ENCODE results near the gene LRRC45. TPM values are rescaled to one million over a fixed set of nuclear protein-coding genes. Genes with fewer than 3 reads are reported as not detected.
"Not testable (repeated sequence)": the region's sequence is repeated elsewhere in the genome, so short reads cannot be mapped to it uniquely, and the experiment has no call there.

Gene LRRC45
- total RNA-seq (2014; rRNA removed; shearing (Covaris generic)), result 35.2 and 41.2 TPM in 2 replicates

DNA sequence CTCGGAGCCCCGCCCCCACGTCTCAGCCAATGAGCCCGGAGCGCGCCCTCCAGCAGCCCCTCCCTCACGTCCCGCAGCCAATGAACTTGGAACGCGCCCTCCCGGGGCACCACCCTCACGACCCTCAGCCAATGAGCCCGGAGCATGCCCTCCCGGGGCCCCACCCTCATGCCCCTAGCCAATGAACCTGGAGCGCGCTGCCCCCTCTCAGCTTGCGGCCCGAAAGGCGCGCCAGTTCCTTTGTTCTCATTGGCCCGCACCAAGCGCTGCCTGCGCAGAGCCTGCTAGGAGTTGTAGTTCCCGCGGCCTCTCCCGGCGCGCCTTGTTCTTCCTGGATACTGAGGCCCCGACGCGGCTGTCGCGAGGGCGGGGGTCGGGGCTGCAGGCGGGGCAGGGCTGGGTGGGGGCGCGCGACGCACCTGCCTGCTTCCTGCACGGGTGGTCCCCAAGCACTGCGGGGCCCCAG is at the start of gene LRRC45:
Gene LRRC45, plus strand, starts transcription at position 325 of the 466 bp plus-strand sequence. CDS start 339 bp downstream, outside the sequence.
- H3K27me3 ChIP-seq (replicated peaks), result no peaks in the 10 kb centered on the region
- H3K27ac ChIP-seq, result peak within 1 kb of the TSS; percentile 48
- H3K9me3 ChIP-seq (replicated peaks), result no peaks in the 10 kb centered on the region; the same call in 1 of the 2 replicates
- peaks cover 27% of the 10 kb centered on the region for H3K36me3 ChIP-seq
- peak; percentile 100 for DNase-seq (ENCODE audit: low read depth in 1 of 2, low spot score in 2 of 2)
- H3K4me3 ChIP-seq, result peak within 1 kb of the TSS; percentile 92
- H3K4me1 ChIP-seq (replicated peaks), result peaks cover 33% of the 10 kb centered on the region

DNA sequence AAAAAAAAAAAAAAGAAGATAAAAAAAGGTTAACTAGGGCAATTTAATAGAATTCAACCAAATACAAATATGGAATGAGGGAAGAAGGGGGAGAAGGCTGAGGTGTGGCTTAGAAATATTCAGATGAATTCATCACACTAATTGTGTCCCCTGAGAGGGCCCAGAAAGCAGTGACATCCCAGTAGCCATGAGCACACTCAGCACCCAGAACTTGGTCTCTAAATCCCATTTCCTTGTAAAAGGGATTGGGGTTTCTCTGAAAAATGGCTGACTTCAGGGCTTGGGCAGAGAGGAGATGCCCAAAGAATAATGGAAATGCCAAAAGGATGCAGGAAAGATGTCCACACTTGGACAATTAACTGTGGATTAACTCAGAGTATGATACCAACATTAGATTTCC is 49.7 kb upstream of the LRRC45 start:
- H3K36me3 ChIP-seq, result peaks cover 6% of the 10 kb centered on the region
- peaks cover 13% of the 10 kb centered on the region for H3K4me1 ChIP-seq (replicated peaks)
- H3K4me3 ChIP-seq, result no peak overlapping the region
- peaks cover 14% of the 10 kb centered on the region; the same call in 1 of the 2 replicates for H3K27me3 ChIP-seq (replicated peaks)
- DNase-seq (ENCODE audit: low read depth in 1 of 2, low spot score in 2 of 2), result no peak
- H3K27ac ChIP-seq, result no peak overlapping the region
- no peaks in the 10 kb centered on the region for H3K9me3 ChIP-seq (replicated peaks)

DNA sequence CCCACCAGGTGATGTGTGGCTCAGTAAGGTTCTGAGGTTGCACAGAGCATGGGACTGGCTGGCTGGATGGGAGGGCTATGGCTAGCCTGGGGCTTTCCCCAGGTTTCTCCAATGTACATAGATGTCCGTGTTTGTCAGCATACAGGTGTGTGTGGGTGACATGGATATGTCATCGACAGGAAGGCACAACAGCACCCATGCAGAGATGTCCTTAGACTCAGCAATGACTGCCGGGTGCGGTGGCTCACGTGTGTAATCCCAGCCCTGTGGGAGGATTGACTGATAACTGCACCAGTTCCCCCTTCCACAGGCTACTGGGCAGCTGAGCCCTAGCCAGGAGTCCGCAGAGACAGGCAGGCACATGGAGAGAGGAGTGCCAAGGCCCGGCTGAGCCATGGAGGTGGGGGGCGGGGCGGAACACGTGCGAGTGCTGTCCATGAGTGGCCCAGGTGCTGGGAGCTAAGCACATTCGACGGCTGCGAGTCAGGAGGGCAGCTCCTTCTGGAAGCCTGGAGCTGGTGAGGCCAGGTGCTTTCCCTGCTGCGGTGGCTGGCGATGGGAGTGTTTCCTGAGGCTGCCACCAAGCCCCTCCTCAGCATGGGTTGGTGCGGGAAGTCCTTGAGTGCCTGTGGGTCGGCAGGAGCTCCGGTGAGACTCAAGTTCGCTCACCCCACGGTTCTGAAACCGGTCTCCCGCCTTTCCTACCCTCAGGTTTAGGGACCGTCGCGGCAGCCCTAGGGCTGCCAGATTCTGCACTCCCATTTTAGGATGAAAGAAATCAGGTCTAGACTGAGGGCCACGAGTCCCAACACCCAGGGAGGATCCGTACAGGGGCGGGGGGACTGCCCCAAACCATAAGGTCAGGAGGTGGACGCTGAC is 46.5 kb upstream of the LRRC45 start:
- Histone ChIP-seq H3K36me3 (peaks cover 23% of the 10 kb centered on the region), H3K27ac (peak overlapping the region; percentile 94), H3K4me1 (replicated peaks) (peaks cover 17% of the 10 kb centered on the region), H3K27me3 (replicated peaks) (peaks cover 4% of the 10 kb centered on the region; the same call in 1 of the 2 replicates), H3K4me3 (peak overlapping the region; percentile 98), H3K9me3 (replicated peaks) (no peaks in the 10 kb centered on the region)
- DNase-seq (ENCODE audit: low read depth in 1 of 2, low spot score in 2 of 2), result no peak

DNA sequence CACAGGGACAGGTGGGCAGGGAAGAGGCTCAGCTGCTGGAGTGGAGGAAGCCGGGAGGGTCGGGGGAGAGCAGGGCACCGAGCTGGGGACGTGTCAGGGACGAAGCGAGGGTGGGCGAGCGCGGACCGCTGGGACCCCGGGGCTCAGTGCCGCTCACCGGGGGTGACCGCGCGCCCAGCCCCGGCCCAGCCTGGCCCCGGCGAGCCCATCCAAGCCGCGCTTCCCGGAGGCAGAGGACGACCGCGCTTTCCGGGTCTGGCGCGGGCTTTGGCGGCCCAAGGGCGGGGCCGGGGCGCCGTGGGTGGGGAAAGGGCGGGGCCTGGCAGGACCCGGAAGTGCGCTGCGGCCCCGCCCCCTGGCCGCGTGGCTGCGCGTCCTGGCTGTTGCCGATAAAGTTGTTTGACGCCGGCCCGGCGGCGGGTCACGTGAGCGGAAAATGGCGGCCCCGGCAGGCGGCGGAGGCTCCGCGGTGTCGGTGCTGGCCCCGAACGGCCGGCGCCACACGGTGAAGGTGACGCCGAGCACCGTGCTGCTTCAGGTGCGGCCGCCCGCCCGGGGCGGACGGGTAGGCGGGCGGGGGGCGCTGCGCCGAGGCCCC is 45.8 kb upstream of the LRRC45 start, which contains the start of gene ASPSCR1:
Gene ASPSCR1, plus strand, starts transcription at position 419 of the 598 bp plus-strand sequence. Its CDS starts 18 bp downstream, at position 437.
- H3K4me3 ChIP-seq, result peak within 1 kb of the TSS; percentile 98
- peak within 1 kb of the TSS; percentile 94 for H3K27ac ChIP-seq
- peak; percentile 94 to 95 for DNase-seq (ENCODE audit: low read depth in 1 of 2, low spot score in 2 of 2)
- no peaks in the 10 kb centered on the region; the same call in 1 of the 2 replicates for H3K27me3 ChIP-seq (replicated peaks)
- H3K9me3 ChIP-seq (replicated peaks), result no peaks in the 10 kb centered on the region
- H3K4me1 ChIP-seq (replicated peaks), result peaks cover 17% of the 10 kb centered on the region
- H3K36me3 ChIP-seq, result peaks cover 28% of the 10 kb centered on the region

- peaks cover 17% of the 10 kb centered on the region for H3K4me1 ChIP-seq (replicated peaks)
- H3K36me3 ChIP-seq, result peaks cover 28% of the 10 kb centered on the region
- peak overlapping the region; percentile 98; the same call in 1 of the 2 replicates for H3K4me3 ChIP-seq
- H3K27ac ChIP-seq, result no peak overlapping the region
- H3K9me3 ChIP-seq (replicated peaks), result no peaks in the 10 kb centered on the region
- H3K27me3 ChIP-seq (replicated peaks), result no peaks in the 10 kb centered on the region; the same call in 1 of the 2 replicates
- no peak for DNase-seq (ENCODE audit: low read depth in 1 of 2, low spot score in 2 of 2)
Measured at GRCh38 chr17:81978524-81979298, 44.4 kb upstream of the LRRC45 start.

- Histone ChIP-seq H3K36me3 (peaks cover 39% of the 10 kb centered on the region), H3K9me3 (replicated peaks) (no peaks in the 10 kb centered on the region), H3K4me3 (no peak overlapping the region), H3K27ac (no peak overlapping the region), H3K4me1 (replicated peaks) (peaks cover 17% of the 10 kb centered on the region), H3K27me3 (replicated peaks) (no peaks in the 10 kb centered on the region)
- no peak for DNase-seq (ENCODE audit: low read depth in 1 of 2, low spot score in 2 of 2)
Measured at GRCh38 chr17:81980122-81980521, 43.0 kb upstream of the LRRC45 start.

- H3K4me1 ChIP-seq (replicated peaks), result peaks cover 17% of the 10 kb centered on the region
- DNase-seq (ENCODE audit: low read depth in 1 of 2, low spot score in 2 of 2), result no peak
- H3K9me3 ChIP-seq (replicated peaks), result no peaks in the 10 kb centered on the region
- peaks cover 46% of the 10 kb centered on the region for H3K36me3 ChIP-seq
- no peak overlapping the region for H3K4me3 ChIP-seq
- no peak overlapping the region for H3K27ac ChIP-seq
- no peaks in the 10 kb centered on the region for H3K27me3 ChIP-seq (replicated peaks)
Measured at GRCh38 chr17:81980707-81981343, 42.3 kb upstream of the LRRC45 start.

GRCh38 chr17:81981511-81981910 is 41.6 kb upstream of the LRRC45 start:
- not testable (repeated sequence) for H3K9me3 ChIP-seq (replicated peaks); H3K27me3 ChIP-seq (replicated peaks); H3K4me3 ChIP-seq; DNase-seq (ENCODE audit: low read depth in 1 of 2, low spot score in 2 of 2); H3K27ac ChIP-seq
- peaks cover 17% of the 10 kb centered on the region for H3K4me1 ChIP-seq (replicated peaks)
- peaks cover 51% of the 10 kb centered on the region for H3K36me3 ChIP-seq

DNA sequence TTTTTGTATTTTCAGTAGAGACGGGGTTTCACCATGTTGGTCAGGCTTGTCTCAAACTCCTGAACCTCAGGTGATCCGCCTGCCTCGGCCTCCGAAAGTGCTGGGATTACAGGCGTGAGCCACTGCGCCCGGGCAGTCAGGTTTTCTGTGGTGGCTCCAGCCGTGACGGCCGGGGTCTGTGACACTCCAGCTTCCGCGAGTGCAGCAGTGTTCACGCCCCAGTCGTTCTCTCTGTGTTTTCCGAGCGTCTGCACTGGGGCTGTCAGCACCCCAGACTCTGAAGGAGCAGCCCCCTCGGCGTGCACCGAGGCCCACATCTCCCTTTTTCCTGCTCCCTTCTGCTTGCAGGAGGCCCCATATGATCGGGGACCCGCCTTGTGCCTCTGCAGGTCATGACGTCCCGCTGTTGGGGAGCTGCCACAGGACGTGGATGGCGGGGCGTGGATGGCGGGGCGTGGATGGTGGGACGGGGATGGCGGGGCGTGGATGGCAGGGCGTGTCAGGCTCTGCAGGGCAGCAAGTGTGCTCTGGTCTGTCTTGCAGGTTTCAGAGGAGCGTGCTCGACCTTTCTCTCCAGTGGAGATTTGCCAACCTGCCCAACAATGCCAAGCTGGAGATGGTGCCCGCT is 40.0 kb upstream of the LRRC45 start:
- peaks cover 7% of the 10 kb centered on the region for H3K4me1 ChIP-seq (replicated peaks)
- no peak for DNase-seq (ENCODE audit: low read depth in 1 of 2, low spot score in 2 of 2)
- H3K27ac ChIP-seq, result no peak overlapping the region
- H3K27me3 ChIP-seq (replicated peaks), result no peaks in the 10 kb centered on the region
- no peaks in the 10 kb centered on the region for H3K9me3 ChIP-seq (replicated peaks)
- H3K4me3 ChIP-seq, result no peak overlapping the region
- peaks cover 51% of the 10 kb centered on the region for H3K36me3 ChIP-seq

- Histone ChIP-seq H3K27me3 (replicated peaks) (no peaks in the 10 kb centered on the region), H3K4me1 (replicated peaks) (peaks cover under 1% of the 10 kb centered on the region; the same call in 1 of the 2 replicates), H3K27ac (no peak overlapping the region), H3K36me3 (peaks cover 51% of the 10 kb centered on the region), H3K4me3 (no peak overlapping the region), H3K9me3 (replicated peaks) (no peaks in the 10 kb centered on the region)
- DNase-seq (ENCODE audit: low read depth in 1 of 2, low spot score in 2 of 2), result no peak
Measured at GRCh38 chr17:81983639-81984373, 39.3 kb upstream of the LRRC45 start.

DNA sequence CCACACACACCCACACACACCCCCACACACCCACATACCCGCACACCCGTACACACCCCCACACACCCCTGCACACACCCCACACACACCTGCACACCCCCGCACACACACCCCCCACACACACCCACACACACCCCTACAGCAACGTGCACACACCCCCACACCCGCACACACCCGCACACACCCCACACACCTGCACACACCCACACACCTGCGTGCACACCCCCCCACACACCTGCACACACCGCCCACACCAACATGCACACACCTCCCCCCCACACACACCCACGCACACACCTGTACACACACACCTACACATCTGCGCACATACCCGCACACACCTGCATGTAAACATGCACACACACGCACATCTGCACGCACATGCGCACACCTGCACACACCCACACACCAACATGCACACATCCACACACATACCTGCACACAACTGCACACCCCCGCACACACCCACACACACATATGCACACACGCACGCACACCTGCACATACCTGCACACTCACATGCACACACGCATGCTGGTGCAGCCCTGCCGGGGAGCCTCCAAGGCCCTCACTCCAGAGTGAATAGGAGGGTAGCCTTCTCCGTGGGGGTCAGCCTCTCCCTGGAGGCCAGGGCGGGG is 38.2 kb upstream of the LRRC45 start:
- Histone ChIP-seq H3K9me3 (replicated peaks) (no peaks in the 10 kb centered on the region), H3K4me3 (no peak overlapping the region), H3K27me3 (replicated peaks) (no peaks in the 10 kb centered on the region), H3K4me1 (replicated peaks) (no peaks in the 10 kb centered on the region), H3K36me3 (peaks cover 51% of the 10 kb centered on the region), H3K27ac (no peak overlapping the region)
- no peak for DNase-seq (ENCODE audit: low read depth in 1 of 2, low spot score in 2 of 2)

DNA sequence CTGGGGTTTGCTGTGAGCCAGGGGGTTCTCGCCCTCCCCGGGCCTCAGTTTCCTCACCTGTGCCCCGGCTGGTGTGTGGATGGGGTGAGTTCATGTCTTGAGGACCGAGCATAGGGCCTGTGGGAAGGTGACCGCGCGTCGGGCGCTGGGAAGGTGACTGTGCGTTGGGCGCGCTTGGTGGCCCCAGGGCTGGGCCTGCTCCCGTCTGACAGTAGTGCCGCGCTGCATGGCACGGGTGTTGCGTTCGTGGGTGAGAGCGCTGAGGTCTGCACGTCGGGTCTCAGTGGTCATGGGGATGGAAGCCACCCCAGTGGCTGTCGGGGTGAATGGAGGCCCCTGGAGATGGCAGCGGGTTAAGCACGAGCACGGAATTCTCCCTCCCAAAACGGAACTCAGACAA is 36.5 kb upstream of the LRRC45 start:
- peaks cover 5% of the 10 kb centered on the region; the same call in 1 of the 2 replicates for H3K9me3 ChIP-seq (replicated peaks)
- no peak overlapping the region for H3K4me3 ChIP-seq
- no peak for DNase-seq (ENCODE audit: low read depth in 1 of 2, low spot score in 2 of 2)
- H3K27me3 ChIP-seq (replicated peaks), result no peaks in the 10 kb centered on the region
- H3K27ac ChIP-seq, result no peak overlapping the region
- peaks cover 55% of the 10 kb centered on the region for H3K36me3 ChIP-seq
- no peaks in the 10 kb centered on the region for H3K4me1 ChIP-seq (replicated peaks)

Data from SJSA1 (cell line).